LoVo (cell line): ENCODE results near the gene KRTAP5-9.
A peak's percentile ranks its signal among the peaks of the same experiment; 100 is the strongest.
"Not testable (repeated sequence)": the region's sequence is repeated elsewhere in the genome, so short reads cannot be mapped to it uniquely, and the experiment has no call there.

ENCODE experiments used
- DNase-seq: peaks from one replicate; pipeline ENCODE4 v3.0.0-alpha.2; 2016; ENCODE audit warnings: low spot score

Gene KRTAP5-9

GRCh38 chr11:71563406-71563805, 15.2 kb downstream of the KRTAP5-9 start:
- peak; percentile 34 for DNase-seq

DNA sequence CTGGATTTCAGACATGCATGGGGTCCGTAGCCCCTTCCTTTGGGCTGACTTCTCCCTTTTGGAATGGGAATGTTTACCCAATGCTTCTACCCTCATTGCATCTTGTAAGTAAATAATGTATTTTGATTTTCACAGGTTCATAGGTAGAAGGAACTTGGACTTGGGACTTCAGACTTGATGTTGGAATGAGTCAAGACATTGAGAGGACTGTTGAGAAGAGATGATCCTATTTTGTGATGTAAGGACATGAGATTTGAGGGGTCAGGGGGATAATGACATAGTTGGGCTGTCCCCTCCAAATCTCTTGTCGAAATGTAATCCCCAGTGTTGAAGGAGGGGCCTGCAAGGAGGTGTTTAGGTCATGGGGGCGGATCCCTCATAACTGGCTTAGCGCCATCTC, 16.2 kb downstream of the KRTAP5-9 start:
- DNase-seq, result no peak

GRCh38 chr11:71565263-71565662, 17.0 kb downstream of the KRTAP5-9 start, which contains the start of gene KRTAP5-10:
TSS of gene KRTAP5-10 (plus strand) at chr11:71565563. CDS start at chr11:71565588, 25 bp downstream.
- DNase-seq, result no peak

DNA sequence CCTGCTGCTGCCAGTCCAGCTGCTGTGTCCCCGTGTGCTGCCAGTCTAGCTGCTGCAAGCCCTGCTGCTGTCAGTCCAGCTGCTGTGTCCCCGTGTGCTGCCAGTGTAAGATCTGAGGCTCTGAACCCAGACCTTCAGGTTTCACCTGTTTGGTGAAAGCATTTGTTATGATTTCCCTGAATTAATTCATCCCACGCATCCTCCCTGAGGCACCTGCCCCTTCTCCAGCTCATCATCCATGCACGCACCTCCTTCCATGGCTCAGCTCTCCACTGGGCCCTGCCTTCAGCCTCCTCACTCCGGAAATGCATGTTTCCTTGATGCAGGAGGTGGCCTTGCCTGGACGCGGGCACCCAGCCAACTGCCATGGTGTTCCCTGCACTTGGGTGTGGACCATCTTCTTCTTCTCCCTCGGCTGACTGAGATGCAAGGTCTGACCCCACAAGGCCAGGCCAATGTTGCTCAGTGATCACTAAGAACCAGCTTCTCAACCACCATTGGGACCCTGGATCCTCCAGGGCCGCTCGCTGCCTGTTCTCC, 17.9 kb downstream of the KRTAP5-9 start:
- no peak for DNase-seq

DNA sequence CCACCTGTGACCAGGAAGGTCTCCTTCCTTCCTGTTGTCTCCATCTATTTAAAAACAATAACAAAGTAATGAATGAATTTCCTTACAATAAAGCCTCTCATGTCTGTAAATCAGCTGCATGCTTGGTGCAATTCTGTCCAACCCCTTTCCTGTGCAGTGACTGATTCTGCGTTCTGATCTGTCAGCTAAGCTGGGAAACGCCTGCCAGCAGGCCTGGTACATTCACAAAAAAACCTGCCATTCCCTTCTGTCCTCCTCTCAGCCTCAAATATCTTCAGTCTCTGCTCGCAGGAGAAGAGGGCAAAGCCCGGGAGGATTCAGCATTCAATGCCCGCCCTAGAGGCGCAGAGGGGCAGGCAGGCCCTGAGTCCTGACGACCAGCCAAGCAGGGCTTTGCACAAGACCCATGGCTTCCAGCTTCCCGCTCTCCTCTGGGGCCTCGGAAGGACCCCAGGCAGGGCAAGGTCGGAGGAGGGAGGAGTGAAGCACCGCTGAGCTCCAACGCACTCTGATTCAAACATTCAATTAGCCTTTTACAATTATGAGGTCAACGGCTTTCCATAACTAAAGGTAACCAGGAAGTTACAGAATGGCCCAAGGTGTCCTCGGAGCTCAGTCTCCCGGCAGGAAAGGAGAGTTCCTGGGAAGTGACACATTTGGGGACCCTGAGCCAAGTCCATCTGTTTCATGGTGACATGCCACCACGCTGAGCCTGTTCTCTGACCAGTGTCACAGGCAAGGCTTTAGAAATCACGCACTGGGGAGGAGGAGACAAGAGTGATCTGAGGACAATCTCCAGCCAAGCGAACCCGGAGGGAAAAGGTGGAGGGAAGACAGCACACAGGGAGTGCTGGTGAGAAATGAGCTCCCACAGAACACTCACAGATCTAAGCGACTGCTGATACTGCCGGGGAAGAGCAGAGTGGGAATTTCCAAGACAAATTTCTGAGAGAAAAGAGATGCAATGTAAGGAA, 18.7 kb downstream of the KRTAP5-9 start:
- DNase-seq, result not testable (repeated sequence)

DNA sequence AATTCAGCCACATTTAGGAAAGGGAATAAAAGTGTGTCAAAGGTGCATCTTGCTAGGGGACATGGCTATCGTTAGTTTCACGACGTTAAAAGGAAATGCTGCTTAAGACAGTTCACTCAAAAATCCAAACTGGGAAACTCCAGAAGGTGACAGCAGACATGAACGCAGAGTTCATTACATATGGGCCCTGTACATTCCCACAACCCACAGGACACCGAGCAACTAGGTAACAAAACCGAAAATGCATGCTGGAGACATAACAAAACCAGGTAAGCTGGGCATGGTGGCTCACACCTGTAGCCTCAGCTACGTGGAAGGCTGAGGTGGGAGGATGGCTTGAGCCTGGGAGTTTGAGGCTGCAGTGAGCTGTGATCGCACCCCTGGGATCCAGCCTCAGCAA, 19.4 kb downstream of the KRTAP5-9 start:
- DNase-seq, result not testable (repeated sequence)

DNA sequence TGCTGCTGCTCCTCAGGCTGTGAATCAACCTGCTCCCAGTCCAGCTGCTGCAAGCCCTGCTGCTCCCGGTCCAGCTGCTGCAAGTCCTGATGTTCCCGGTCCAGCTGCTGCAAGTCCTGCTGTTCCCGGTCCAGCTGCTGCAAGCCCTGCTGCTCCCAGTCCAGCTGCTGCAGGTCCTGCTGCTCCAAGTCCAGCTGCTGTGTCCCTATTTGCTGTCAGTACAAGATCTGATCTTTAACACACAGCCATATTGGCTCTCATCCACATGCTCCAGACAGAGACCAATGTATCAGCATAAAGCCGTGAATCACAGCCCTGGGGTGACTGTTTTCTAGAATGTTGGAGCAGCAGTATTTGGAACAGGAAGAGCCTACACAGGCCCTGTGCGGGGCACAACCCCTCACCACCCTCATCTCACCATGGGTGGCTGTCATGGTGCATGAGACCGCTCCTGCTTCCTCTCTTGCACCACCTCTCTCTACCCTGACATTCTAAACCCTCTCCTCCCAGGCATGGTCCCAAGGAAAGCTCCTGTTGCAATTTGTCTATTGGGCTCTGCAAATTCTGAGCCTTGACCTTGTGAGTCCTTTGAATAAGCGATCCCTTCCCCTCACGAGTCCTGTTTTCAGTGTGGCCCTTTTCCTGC, 20.6 kb downstream of the KRTAP5-9 start:
- no peak for DNase-seq

- DNase-seq, result not testable (repeated sequence)
These were observed 23.1 kb downstream of the KRTAP5-9 start for GRCh38 chr11:71571101-71571850.

- no peak for DNase-seq
These were observed 24.6 kb downstream of the KRTAP5-9 start for GRCh38 chr11:71572811-71573210.

GRCh38 chr11:71574418-71574817, 26.2 kb downstream of the KRTAP5-9 start:
- DNase-seq, result no peak

GRCh38 chr11:71575723-71576424, 27.7 kb downstream of the KRTAP5-9 start:
- no peak for DNase-seq

DNA sequence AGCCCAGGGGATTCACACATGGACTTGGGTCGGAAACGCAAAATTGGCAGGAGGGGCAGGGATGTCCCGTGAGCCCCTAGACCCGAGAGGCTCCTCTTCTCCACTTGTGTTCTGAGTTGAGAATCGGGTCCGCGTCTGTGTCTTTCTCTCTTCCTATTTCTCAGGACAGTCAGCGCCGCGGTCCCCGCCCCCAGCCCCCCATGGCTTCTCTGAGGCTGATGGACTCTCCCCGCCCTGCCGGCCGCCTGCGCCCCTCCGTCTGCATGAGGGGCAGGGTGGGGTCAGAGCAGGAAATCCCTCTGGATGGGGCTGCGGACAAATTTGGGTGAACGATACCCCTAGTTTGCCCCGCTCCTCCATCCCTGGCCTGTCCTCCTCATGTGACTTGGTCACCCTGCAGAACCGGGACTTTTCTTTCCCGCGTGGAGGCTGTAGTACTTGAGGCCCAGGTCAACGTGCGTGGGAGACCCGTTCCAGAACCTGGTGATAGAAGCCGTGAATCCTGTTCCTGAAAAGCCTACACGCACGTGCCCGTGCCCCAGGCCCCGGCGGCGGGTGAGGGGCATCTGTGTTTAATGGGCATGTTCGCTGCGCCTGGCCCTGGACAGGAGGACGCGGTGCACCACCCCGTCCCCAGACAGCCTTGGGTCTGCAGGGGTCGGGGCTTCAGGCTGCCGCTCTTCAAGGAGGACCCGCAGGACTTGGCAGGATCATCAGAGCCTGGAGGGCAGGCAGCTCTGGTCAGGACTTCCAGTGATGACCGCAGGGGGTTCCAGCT, 28.7 kb downstream of the KRTAP5-9 start:
- not testable (repeated sequence) for DNase-seq

DNA sequence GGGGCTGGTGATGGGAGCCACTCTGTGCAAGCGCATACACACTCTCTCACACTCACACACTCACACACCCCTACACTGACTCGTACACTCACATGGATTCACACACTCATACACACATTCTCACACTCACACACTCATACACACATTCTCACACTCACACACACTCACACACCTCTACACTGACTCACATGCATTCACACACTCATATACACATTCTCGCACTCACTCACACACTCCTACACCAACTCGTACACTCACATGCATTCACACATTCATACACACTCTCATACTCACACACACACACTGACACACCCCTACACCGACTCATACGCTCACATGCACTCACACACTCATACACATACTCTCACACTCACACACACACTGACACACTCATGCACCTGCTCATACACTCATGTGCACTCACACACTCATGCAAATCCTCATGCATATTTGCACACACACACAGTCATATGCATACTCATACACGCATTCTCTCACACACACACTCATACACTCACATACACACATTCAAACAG, 29.3 kb downstream of the KRTAP5-9 start:
- DNase-seq, result no peak

GRCh38 chr11:71579513-71579912, 31.3 kb downstream of the KRTAP5-9 start:
- DNase-seq, result not testable (repeated sequence)

DNA sequence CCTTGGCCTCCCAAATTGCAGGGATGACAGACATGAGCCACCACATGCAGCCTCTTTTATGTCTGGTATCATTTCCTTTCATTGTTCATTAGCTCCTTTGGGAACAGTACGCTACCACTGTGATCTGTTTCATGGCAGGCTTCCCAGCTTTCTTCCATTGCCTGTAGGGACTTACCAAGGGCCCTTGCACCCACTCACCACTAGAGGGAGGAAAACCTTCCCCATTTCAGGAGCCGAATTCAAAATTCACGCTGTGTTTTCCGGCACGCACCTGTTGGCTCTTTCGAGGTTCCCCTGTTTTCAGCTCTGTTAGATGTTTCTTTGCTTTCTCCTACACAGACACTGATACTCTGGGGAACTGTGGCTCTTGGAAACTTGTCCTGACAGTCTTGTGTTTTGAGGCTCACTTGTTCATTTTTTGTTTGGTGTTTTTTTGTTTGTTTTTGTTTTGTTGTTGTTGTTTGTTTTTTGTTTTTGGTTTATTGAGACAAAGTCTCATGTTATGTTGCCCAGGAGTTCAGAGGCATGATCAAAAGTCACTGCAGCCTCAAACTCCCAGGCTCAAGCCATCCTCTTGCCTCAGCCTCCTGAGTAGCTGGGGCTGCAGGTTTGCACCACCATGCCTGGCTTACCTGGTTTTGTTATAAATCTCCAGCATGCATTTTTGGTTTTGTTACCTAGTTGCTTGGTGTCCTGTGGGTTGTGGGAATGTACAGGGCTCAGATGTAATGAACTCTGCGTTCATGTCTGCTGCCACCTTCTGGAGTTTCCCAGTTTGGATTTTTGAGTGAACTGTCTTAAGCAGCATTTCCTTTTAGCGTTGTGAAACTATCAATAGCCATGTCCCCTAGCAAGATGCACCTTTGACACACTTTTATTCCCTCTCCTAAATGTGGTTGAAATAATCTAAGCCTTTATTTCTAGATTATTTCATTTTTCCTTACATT, 32.1 kb downstream of the KRTAP5-9 start:
- DNase-seq, result peak; percentile 63

GRCh38 chr11:71581826-71582225, 33.6 kb downstream of the KRTAP5-9 start:
- DNase-seq, result no peak

DNA sequence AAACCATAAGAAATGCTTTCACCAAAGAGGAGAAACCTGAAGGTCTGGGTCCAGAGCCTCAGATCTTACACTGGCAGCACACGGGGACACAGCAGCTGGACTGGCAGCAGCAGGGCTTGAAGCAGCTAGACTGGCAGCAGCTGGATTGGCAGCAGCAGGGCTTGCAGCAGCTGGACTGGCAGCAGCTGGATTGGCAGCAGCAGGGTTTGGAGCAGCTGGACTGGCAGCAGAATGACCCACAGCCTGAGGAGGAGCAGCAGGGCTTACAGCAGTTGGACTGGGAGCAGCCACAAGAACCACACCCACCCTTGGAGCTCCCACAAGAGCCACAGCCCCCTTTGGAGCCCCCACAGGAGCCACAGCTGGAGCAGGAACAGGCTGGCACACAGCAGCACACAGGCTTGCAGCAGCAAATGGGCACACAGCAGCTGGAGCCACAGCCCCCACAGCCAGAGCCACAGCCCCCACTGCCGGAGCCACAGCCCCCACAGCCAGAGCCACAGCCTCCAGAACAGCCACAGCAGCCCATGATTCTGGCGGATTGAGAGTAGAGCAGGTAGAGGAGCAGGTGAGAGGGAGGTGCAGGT, 34.2 kb downstream of the KRTAP5-9 start, which contains the start of gene KRTAP5-11:
Gene KRTAP5-11, minus strand, starts transcription at position 567 of the 587 bp plus-strand sequence. Its CDS starts 38 bp downstream, at position 529.
- no peak for DNase-seq

GRCh38 chr11:71582969-71583368, 34.7 kb downstream of the KRTAP5-9 start:
- DNase-seq, result not testable (repeated sequence)

DNA sequence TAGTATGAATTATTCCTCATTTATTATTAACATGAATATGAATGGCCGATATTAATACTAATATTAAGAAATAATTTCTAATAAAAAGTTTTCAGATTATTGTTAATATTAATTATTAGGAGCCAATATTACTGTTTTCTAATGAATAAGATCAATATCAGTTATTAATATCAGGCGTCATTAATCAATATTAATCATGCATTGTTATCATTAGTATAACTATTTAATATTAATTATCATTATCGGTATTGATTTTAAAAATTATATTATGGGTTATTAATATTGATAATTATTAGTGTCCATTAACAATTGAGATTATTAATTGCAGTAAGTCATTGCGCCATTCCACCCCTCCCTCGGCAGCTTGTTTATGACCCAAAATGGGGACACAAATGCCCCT, 37.5 kb downstream of the KRTAP5-9 start:
- DNase-seq, result not testable (repeated sequence)
